ENCODE results near the gene MLPH.

Gene MLPH

GRCh38 chr2:237527233-237527632 is 40.2 kb downstream of the MLPH start:
- DNase-seq: no peak

GRCh38 chr2:237527766-237528165 is 40.7 kb downstream of the MLPH start:
- DNase-seq: no peak

GRCh38 chr2:237529452-237530402 is 42.7 kb downstream of the MLPH start:
- DNase-seq: no peak

- no peak for DNase-seq
Observed at GRCh38 chr2:237530472-237531433, 43.7 kb downstream of the MLPH start.

- DNase-seq: no peak
Observed at GRCh38 chr2:237532160-237532559, 45.1 kb downstream of the MLPH start.

- no peak for DNase-seq
Observed at GRCh38 chr2:237533668-237534161, 46.7 kb downstream of the MLPH start.

GRCh38 chr2:237534380-237534779 is 47.3 kb downstream of the MLPH start:
- DNase-seq: no peak

GRCh38 chr2:237535385-237536082 is 48.5 kb downstream of the MLPH start:
- no peak for DNase-seq

- DNase-seq: no peak
Observed at GRCh38 chr2:237536083-237536415, 49.0 kb downstream of the MLPH start.

GRCh38 chr2:237536617-237537016 is 49.6 kb downstream of the MLPH start:
- DNase-seq: no peak

- no peak for DNase-seq
Observed at GRCh38 chr2:237538001-237538720, 51.1 kb downstream of the MLPH start.

- no peak for DNase-seq
Observed at GRCh38 chr2:237538901-237539300, 51.9 kb downstream of the MLPH start.

GRCh38 chr2:237539681-237540080 is 52.6 kb downstream of the MLPH start:
- no peak for DNase-seq

- DNase-seq: no peak
Observed at GRCh38 chr2:237540223-237540775, 53.2 kb downstream of the MLPH start.

GRCh38 chr2:237540823-237541222 is 53.8 kb downstream of the MLPH start:
- DNase-seq: peak; percentile 78

- no peak for DNase-seq
Observed at GRCh38 chr2:237541243-237541642, 54.2 kb downstream of the MLPH start.

- no peak for DNase-seq
Observed at GRCh38 chr2:237542001-237542704, 55.1 kb downstream of the MLPH start.

GRCh38 chr2:237546040-237546875 is 59.2 kb downstream of the MLPH start:
- no peak for DNase-seq

- DNase-seq: no peak
Observed at GRCh38 chr2:237546876-237547395, 59.9 kb downstream of the MLPH start.

Measured in right hindlimb (tissue), 1 donor.